Cardiac muscle cell (in vitro differentiated cells and primary cell): ENCODE results near the gene CDR2. TPM values are rescaled to one million over a fixed set of nuclear protein-coding genes. Genes with fewer than 3 reads are reported as not detected.

Experiments used
- DNase-seq, 2 donors: peaks; one replicate each; pipeline versions ENCODE4 v3.0.0 to v3.0.0-alpha.2; 2010 to 2017; ENCODE audit warnings: low read depth in 1 of 2, low spot score in 1 of 2
- H3K27ac ChIP-seq: fragments of 200-600 bp; sonication (generic); 2 replicates; pipeline ENCODE4 v1.5.1; 2016
- H3K27me3 ChIP-seq: fragments of 200-600 bp; sonication (generic); 2 replicates; pipeline ENCODE4 v1.6.0; 2016; ENCODE audit warnings: control low read depth
- H3K36me3 ChIP-seq: fragments of 200-600 bp; sonication (generic); 2 replicates; pipeline ENCODE4 v1.5.1; 2016; ENCODE audit warnings: control low read depth
- H3K4me1 ChIP-seq: fragments of 200-600 bp; sonication (generic); 2 replicates; pipeline ENCODE4 v1.8.1; 2017; ENCODE audit warnings: low read depth, mild to moderate bottlenecking, mixed run types
- H3K4me3 ChIP-seq: fragments of 200-600 bp; sonication (generic); 2 replicates; pipeline ENCODE4 v1.5.1; 2016; ENCODE audit warnings: mild to moderate bottlenecking
- H3K9me3 ChIP-seq: fragments of 200-600 bp; sonication (generic); 2 replicates; pipeline ENCODE4 v1.5.1; 2017; ENCODE audit warnings: low read depth, mild to moderate bottlenecking, control low read depth
- CTCF ChIP-seq: IDR thresholded peaks from 2 replicates; pipeline ENCODE4 v1.5.1; 2012; ENCODE audit warnings: low read depth, mild to moderate bottlenecking, low read length
- polyA plus RNA-seq: library from polyadenylated mRNA; unstranded; fragments of >200 nt; fragmentation: Nextera tagmentation; extraction: Ambion mirVana; gene quantifications from 2 replicates; pipeline ENCODE4 v1.2.1, GENCODE V29; 2016
- total RNA-seq: library from RNA; depleted of rRNA; stranded (reverse); fragments of >200 nt; gene quantifications from 2 replicates; pipeline ENCODE4 v1.2.3, GENCODE V29; 2016

Gene CDR2
- total and polyA plus RNA-seq, 2 experiments from 2014 or later: 9.7 to 10.7 TPM

GRCh38 chr16:22335668-22336246 is 38.7 kb downstream of the CDR2 start:
- DNase-seq: no peak
- no peak overlapping the region for H3K4me3 ChIP-seq

GRCh38 chr16:22333457-22333994 is 40.9 kb downstream of the CDR2 start:
- no peak for DNase-seq
- no peak overlapping the region for H3K27ac ChIP-seq
- no peaks in the 10 kb centered on the region for H3K27me3 ChIP-seq
- no peaks in the 10 kb centered on the region for H3K9me3 ChIP-seq
- no peaks in the 10 kb centered on the region for H3K4me1 ChIP-seq
- H3K36me3 ChIP-seq: peaks cover 13% of the 10 kb centered on the region
- no peak for TF ChIP-seq CTCF
- no peak overlapping the region for H3K4me3 ChIP-seq

More at GRCh38 chr16:22335668-22336246, 38.7 kb downstream of the CDR2 start:
- Histone ChIP-seq H3K9me3 (no peaks in the 10 kb centered on the region), H3K27me3 (no peaks in the 10 kb centered on the region), H3K4me1 (no peaks in the 10 kb centered on the region), H3K27ac (no peak overlapping the region), H3K36me3 (peaks cover 13% of the 10 kb centered on the region)
- no peak for TF ChIP-seq CTCF

- H3K4me3 ChIP-seq: no peak overlapping the region
- H3K27ac ChIP-seq: no peak overlapping the region
- DNase-seq: no peak
- peaks cover 23% of the 10 kb centered on the region for H3K36me3 ChIP-seq
- H3K9me3 ChIP-seq: no peaks in the 10 kb centered on the region
- H3K27me3 ChIP-seq: no peaks in the 10 kb centered on the region
- H3K4me1 ChIP-seq: no peaks in the 10 kb centered on the region
- TF ChIP-seq CTCF: no peak
These were observed 44.1 kb downstream of the CDR2 start for GRCh38 chr16:22330326-22330725.

GRCh38 chr16:22329199-22329695 is 45.2 kb downstream of the CDR2 start:
- H3K4me1 ChIP-seq: no peaks in the 10 kb centered on the region
- no peak overlapping the region for H3K4me3 ChIP-seq
- DNase-seq: no peak
- no peaks in the 10 kb centered on the region for H3K27me3 ChIP-seq
- TF ChIP-seq CTCF: no peak
- peaks cover 18% of the 10 kb centered on the region for H3K36me3 ChIP-seq
- no peaks in the 10 kb centered on the region for H3K9me3 ChIP-seq
- no peak overlapping the region for H3K27ac ChIP-seq

GRCh38 chr16:22328081-22328725 is 46.2 kb downstream of the CDR2 start:
- Histone ChIP-seq H3K36me3 (peaks cover 10% of the 10 kb centered on the region), H3K4me1 (no peaks in the 10 kb centered on the region), H3K4me3 (no peak overlapping the region), H3K27ac (no peak overlapping the region), H3K27me3 (no peaks in the 10 kb centered on the region), H3K9me3 (no peaks in the 10 kb centered on the region)
- DNase-seq: no peak
- TF ChIP-seq CTCF: no peak
